ENCODE measurements around the gene TTLL1. TPM values are rescaled to one million over a fixed set of nuclear protein-coding genes. Genes with fewer than 3 reads are reported as not detected.

Gene TTLL1
- polyA plus RNA-seq (ENCODE audit: low read depth in 6 of 6), result 1 to 10 TPM in 5 of 6 donors, under 1 TPM in 1; 0.60 to 4.1 (median 2.7) TPM

DNA sequence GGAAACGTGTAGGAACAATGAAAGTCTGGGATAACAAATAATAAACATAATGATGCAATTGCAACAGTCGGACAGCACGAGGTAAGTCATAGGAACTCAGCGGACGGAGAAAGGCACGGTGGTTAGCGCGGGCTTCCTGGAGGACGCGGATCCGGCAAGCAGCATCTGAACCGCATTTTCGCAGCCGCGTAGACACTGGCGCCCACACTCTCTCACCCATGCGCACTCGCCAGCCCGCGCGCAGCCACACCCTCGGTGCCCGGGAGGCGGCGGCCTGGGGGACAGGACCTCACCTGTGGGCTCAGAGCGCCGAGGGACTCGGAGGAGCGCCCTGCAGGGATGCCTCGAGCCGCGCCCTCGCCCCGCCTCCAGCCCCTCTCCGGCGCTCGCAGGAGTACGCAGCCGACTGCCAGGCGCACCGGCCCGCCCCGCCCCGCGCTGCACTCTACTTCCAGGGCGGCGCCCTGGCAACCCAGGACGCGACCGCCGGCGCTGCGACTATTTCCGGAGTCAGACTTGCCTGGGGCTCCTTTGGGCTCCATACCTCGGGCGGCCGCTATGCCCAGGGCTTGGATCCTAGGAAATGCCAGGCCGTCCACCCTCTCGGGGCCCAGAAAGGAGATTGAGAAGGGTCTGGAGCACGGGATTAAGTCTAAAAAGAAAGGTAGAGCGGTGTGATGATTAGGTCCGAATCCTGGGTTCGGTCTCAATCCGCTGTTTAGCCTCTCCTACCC, at the start of gene TTLL1:
Gene TTLL1, minus strand, starts transcription at position 408 of the 734 bp plus-strand sequence. CDS start 13,805 bp downstream, outside the sequence.
- H3K36me3 Mint-ChIP-seq, result peaks cover 0 to 6% of the 10 kb centered on the region in 2 donors
- peaks cover 12 to 22% (median 17%) of the 10 kb centered on the region in 3 donors for H3K4me1 Mint-ChIP-seq
- H3K27ac Mint-ChIP-seq, result peak within 1 kb of the TSS in 5 of 6 donors; percentile 49 to 69 (median 59)

DNA sequence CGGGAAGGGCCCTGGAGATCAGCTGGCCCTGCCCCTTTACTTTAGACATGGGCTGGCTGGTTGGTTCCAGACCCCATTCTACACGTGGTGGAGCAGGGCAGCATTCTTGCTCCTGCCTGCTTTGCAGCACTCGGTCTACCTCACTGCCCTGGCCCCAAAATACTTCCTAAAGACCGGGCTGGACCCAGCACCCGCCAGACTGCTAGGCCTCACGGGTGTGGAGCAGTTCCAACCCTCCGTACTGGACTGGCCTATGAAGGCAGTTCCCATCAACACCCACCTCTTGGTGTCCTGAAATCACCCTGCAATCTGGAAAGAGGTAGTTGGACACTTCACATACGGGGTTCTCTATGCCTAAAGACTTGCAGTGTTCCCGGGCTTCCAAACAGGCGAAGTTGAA, 47.6 kb upstream of the TTLL1 start:
- no peaks in the 10 kb centered on the region for H3K27me3 Mint-ChIP-seq
- H3K36me3 Mint-ChIP-seq, result peaks cover 4 to 8% of the 10 kb centered on the region in 2 donors
- peaks cover 4 to 15% (median 4%) of the 10 kb centered on the region in 3 donors for H3K4me1 Mint-ChIP-seq
- H3K4me3 Mint-ChIP-seq, result no peak overlapping the region
- H3K9me3 Mint-ChIP-seq, result no peaks in the 10 kb centered on the region
- DNase-seq, result no peak
- no peak for ATAC-seq (ENCODE audit: low read depth in 2 of 2)
- H3K27ac Mint-ChIP-seq, result peak overlapping the region in 1 of 6 donors; percentile 38

More for the DNA sequence above, at the start of gene TTLL1:
- DNase-seq, result peak; percentile 84
- Mint-ChIP-seq H3K27me3 (no peaks in the 10 kb centered on the region), H3K9me3 (no peaks in the 10 kb centered on the region), H3K4me3 (peak within 1 kb of the TSS; percentile 87 to 93 (median 88))
- ATAC-seq (ENCODE audit: low read depth in 2 of 2), result peak; percentile 93 to 94

DNA sequence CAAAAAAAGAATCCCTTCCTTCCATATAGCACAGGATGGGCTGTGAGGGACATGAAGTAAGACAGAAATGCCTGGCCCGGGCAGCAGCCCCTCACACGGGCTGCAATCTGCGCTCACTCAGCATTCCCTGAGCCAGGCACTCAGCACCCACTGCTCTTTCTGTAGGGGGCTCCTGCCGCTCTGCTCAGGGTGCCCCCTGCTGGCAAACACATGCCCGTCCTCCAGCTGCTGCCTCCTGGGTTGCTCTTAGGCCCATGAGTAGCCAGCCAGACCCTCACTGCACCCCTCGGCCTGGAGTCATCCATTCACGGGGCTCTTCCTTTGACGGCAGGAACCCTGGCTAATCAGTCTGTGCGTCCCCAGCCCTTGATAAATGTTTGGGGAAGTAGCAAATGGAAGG, 47.1 kb upstream of the TTLL1 start:
- no peak overlapping the region for H3K4me3 Mint-ChIP-seq
- no peaks in the 10 kb centered on the region for H3K9me3 Mint-ChIP-seq
- no peaks in the 10 kb centered on the region for H3K27me3 Mint-ChIP-seq
- peak overlapping the region in 1 of 6 donors; percentile 14 for H3K27ac Mint-ChIP-seq
- peaks cover 4 to 11% (median 4%) of the 10 kb centered on the region in 3 donors for H3K4me1 Mint-ChIP-seq
- DNase-seq (peak; percentile 53), ATAC-seq (ENCODE audit: low read depth in 2 of 2) (peak; percentile 89 to 95)
- peaks cover 4 to 8% of the 10 kb centered on the region in 2 donors for H3K36me3 Mint-ChIP-seq

DNA sequence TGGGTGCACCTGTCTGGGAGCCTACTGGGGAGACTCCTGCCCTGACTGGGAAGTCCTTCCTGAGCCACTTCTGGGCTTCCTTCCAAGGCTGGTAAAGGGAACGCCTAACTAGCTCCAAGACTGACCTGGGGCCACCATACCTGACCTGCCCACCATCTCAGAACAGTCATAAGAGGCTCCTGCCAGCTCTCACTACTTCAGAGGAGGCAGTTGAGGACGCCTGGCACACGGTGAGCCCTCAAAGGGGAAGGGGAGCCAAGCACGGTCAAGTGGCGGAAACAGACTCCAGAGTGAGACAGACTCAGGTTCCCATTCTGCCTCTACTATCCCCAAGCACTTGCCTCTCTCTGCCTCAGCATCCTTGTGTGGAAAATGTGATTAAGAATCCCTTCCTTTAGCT, 46.4 kb upstream of the TTLL1 start:
- ATAC-seq (ENCODE audit: low read depth in 2 of 2), result no peak
- no peak for DNase-seq
- Mint-ChIP-seq H3K4me3 (no peak overlapping the region), H3K36me3 (peaks cover 4 to 8% of the 10 kb centered on the region in 2 donors), H3K27ac (no peak overlapping the region), H3K4me1 (peaks cover 4 to 5% (median 4%) of the 10 kb centered on the region in 3 donors), H3K27me3 (peaks cover 0 to 2% (median 0%) of the 10 kb centered on the region in 3 donors), H3K9me3 (no peaks in the 10 kb centered on the region)

DNA sequence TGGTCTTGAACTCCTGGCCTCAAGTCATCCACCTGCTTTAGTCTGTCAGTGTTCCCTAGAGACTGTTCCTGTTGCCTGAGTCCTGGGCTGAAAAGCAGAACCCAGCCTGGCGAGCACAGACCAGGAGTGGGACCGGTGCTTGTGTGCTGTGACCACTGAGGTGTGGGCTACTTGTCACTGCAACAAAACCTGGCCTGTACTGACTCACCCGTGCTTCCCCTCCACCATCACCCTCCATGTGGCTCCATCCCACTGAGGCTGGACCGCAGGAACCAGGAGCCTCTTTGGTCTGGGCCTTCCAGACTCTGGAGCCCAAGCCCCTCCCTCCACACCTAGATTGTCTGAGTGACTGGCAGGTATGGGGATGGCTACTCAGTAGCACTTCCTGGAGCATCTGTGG, 45.4 kb upstream of the TTLL1 start:
- Mint-ChIP-seq H3K4me1 (peaks cover 4 to 5% (median 5%) of the 10 kb centered on the region in 3 donors), H3K27ac (no peak overlapping the region), H3K36me3 (peaks cover 4 to 8% of the 10 kb centered on the region in 2 donors), H3K9me3 (no peaks in the 10 kb centered on the region), H3K4me3 (peak overlapping the region in 1 of 8 donors; percentile 68), H3K27me3 (peaks cover 0 to 6% (median 5%) of the 10 kb centered on the region in 3 donors)
- no peak for ATAC-seq (ENCODE audit: low read depth in 2 of 2)
- no peak for DNase-seq

DNA sequence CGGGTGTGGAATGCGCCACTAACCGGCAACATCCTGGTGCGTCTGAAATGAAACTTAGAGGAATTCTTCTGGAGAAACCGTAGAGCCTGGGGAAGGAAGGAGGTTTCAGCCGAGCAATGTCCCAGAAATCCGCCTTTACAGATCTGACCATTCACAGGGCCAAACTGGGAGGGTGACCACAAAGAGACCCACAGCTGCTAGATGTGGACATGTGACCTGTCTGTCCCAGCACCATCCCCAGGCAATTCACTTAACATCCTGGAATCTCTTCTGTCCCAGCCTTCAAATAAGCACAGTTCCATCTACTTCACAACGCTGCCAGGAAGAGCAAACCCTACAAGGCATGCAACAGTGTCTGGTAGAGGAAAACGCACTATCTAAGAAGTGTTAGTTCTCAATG, 44.2 kb upstream of the TTLL1 start:
- no peak overlapping the region for H3K4me3 Mint-ChIP-seq
- H3K4me1 Mint-ChIP-seq, result peaks cover 8 to 15% (median 12%) of the 10 kb centered on the region in 3 donors

DNA sequence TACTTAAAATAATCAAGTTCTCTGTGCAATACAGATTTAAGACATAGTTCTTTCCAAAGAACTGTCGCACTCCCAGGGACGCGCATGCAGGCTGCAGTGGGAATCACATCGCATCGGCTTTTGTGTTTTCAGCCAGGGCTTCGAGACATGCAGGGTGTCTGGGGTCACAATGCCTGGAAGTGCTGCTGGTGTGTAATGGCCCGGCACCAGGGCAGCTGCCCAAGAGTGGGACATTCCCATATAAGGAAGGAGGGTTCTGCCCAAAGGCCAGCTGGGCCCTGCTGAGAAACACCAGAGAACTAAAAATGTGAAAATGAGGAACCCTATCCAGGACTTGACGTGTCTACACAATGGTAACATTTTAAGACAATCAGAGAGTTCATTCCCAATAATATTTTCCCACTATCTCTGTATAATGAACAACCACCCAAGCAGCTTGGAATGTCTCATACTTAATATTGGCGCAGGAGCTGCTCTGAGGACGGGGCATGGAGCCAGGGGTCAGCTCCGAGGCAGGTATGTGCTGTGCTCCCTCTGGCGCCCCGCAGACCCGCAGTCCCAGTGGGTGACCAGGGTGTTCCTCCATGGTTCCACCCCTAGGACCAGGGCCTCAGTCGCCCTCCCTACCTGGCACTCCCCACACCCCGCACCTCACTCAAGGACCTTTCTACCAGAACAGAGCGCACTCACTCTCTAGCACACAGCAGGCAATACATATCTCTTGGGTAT, 42.7 kb upstream of the TTLL1 start:
- Mint-ChIP-seq H3K4me3 (no peak overlapping the region), H3K27me3 (peaks cover 4 to 29% (median 22%) of the 10 kb centered on the region in 3 donors), H3K27ac (no peak overlapping the region), H3K4me1 (peaks cover 12 to 21% (median 15%) of the 10 kb centered on the region in 3 donors), H3K36me3 (peaks cover 4 to 8% of the 10 kb centered on the region in 2 donors), H3K9me3 (no peaks in the 10 kb centered on the region)
- DNase-seq, result no peak
- no peak for ATAC-seq (ENCODE audit: low read depth in 2 of 2)

More for the DNA sequence above, 44.2 kb upstream of the TTLL1 start:
- H3K9me3 Mint-ChIP-seq, result no peaks in the 10 kb centered on the region
- H3K27ac Mint-ChIP-seq, result no peak overlapping the region
- ATAC-seq (ENCODE audit: low read depth in 2 of 2), result no peak
- no peak for DNase-seq
- H3K27me3 Mint-ChIP-seq, result peaks cover 0 to 17% (median 14%) of the 10 kb centered on the region in 3 donors
- peaks cover 4 to 8% of the 10 kb centered on the region in 2 donors for H3K36me3 Mint-ChIP-seq

DNA sequence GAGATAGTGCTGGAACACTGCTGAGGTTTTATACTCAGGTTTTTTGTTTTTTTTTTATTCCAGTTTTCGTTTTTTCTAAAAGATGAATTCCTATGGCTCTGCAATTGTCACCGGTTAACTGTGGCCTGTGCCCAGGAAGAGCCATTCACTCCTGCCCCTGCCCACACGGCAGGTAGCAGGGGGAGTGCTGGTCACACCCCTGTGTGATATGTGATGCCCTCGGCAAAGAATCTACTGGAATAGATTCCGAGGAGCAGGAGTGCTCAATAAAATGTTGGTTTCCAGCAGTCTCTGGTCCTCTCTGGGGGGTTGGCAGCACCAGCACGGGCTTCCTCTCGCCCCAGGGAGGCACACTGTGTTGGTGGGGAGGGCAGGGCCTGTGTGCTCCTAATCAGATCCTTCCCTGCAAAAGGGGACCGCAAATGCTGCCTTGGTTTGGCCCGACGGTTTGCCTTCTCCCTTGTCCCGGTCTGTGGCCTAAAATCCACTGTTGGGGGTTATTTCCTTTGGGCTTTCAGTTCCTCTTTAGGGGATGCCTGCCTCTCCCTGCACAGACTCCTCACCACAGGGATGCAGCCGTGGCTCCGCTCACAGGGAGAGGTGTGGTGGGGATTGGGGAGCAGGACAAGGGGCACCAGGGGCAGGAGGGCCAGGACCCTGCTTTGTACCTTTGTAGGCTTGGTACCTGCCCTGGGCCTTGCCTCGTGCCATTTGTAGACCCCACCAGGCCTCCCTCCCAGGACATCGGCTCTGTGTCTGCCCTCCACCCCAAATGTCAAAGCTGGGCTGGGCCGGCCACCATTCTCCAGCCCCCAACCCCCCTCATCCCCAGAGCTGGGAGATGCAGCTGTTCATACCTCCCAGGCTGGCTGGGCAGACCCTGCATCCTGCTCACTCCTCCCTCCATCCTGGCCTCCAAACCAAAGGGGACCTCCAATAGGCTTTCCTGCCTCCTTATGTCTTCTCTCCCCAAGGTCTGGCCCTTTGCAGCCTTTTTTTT, 40.5 kb upstream of the TTLL1 start:
- no peaks in the 10 kb centered on the region for H3K9me3 Mint-ChIP-seq
- peaks cover 8 to 21% (median 9%) of the 10 kb centered on the region in 3 donors for H3K4me1 Mint-ChIP-seq
- no peak for ATAC-seq (ENCODE audit: low read depth in 2 of 2)
- no peak overlapping the region for H3K27ac Mint-ChIP-seq
- H3K4me3 Mint-ChIP-seq, result peak overlapping the region in 1 of 8 donors; percentile 13
- no peak for DNase-seq
- peaks cover 4 to 8% of the 10 kb centered on the region in 2 donors for H3K36me3 Mint-ChIP-seq
- H3K27me3 Mint-ChIP-seq, result peaks cover 10 to 42% (median 22%) of the 10 kb centered on the region in 3 donors

DNA sequence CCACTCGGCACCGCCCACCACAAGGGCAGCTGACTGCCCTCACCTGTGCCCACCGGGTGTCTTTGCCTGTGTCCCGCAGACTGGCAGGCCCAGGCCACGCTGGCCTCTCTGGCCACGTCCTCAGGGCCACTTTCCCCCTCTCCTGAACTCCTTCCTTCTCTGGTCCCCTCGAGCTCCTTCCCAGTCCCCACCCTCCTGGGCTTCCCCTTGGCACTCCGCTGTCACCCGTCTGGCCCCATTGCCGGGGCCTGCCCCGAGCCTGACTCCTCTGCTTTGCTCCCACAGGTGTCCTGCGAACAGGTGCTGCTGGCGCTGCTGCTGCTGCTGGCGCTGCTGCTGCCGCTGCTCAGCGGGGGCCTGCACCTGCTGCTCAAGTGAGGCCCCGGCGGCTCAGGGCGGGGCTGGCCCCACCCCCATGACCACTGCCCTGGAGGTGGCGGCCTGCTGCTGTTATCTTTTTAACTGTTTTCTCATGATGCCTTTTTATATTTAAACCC, 39.8 kb upstream of the TTLL1 start:
- peaks cover 4 to 8% of the 10 kb centered on the region in 2 donors for H3K36me3 Mint-ChIP-seq
- ATAC-seq (ENCODE audit: low read depth in 2 of 2) (peak; percentile 54 to 67), DNase-seq (no peak)
- no peaks in the 10 kb centered on the region for H3K9me3 Mint-ChIP-seq
- peaks cover 15 to 50% (median 25%) of the 10 kb centered on the region in 3 donors for H3K27me3 Mint-ChIP-seq
- peaks cover 8 to 21% (median 9%) of the 10 kb centered on the region in 3 donors for H3K4me1 Mint-ChIP-seq
- peak overlapping the region in 1 of 8 donors; percentile 66 for H3K4me3 Mint-ChIP-seq
- H3K27ac Mint-ChIP-seq, result no peak overlapping the region

DNA sequence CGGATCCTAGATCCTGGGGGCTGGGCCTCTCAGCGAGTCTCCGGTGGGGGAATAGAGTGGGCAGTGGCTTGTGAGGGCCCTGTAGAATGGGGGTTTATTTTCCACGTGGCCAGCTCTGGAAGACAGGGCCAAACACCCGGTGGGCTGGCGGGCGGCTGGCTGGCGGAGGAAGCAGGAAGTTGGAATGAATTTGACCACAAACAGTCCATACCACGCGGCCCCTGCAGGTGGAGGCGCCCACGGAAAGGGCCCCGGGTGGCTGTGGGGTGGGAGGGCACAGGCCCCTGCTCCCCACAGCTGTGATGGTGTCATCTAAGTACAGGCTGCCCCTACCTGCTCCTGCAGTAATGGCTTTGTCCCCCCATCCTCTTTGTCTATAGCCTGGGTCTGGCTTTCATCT, 38.9 kb upstream of the TTLL1 start:
- Mint-ChIP-seq H3K9me3 (no peaks in the 10 kb centered on the region), H3K4me3 (peak overlapping the region in 1 of 8 donors; percentile 37), H3K27ac (no peak overlapping the region), H3K27me3 (peaks cover 15 to 53% (median 30%) of the 10 kb centered on the region in 3 donors), H3K4me1 (peaks cover 8 to 21% (median 9%) of the 10 kb centered on the region in 3 donors), H3K36me3 (peaks cover 0 to 8% of the 10 kb centered on the region in 2 donors)
- DNase-seq (no peak), ATAC-seq (ENCODE audit: low read depth in 2 of 2) (peak in 1 of 2 donors; percentile 22)

DNA sequence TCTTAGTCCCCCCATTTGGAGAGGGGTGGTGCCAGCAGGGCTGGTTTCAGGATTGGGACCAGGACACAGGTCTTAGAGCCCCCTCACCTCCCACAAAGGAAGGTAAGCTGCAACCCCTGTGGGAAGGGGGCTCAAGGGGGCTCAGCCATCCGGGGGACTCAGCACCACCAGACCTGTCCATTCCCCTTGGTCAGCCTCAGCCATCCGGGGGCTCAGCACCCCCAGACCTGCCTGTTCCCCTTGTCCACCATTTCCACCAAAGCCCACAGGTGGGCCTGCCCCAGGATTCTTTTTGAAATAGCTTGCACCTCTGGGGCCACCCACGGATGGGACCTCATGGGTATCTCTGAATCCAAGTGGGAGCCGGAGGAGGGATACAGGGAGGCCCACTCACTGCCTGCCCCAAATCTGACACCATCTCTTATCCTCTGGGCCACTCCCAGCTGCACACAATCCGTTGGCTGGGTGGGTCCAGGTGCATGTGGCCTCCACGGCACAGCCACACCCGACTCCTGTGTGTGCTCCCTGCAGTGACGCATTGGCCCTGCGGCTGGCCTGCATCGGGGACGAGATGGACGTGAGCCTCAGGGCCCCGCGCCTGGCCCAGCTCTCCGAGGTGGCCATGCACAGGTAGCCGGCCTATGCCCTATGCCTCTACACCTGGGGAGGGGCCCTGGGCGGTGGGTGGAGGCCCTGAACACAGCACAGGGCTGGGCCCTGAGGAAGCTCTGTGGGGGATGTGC, 38.1 kb upstream of the TTLL1 start:
- DNase-seq, result no peak
- no peak overlapping the region for H3K4me3 Mint-ChIP-seq
- H3K27ac Mint-ChIP-seq, result no peak overlapping the region
- peaks cover 0 to 5% of the 10 kb centered on the region in 2 donors for H3K36me3 Mint-ChIP-seq
- no peak for ATAC-seq (ENCODE audit: low read depth in 2 of 2)
- peaks cover 18 to 60% (median 35%) of the 10 kb centered on the region in 3 donors for H3K27me3 Mint-ChIP-seq
- H3K9me3 Mint-ChIP-seq, result no peaks in the 10 kb centered on the region
- peaks cover 12 to 25% (median 13%) of the 10 kb centered on the region in 3 donors for H3K4me1 Mint-ChIP-seq
